ENCODE measurements around the gene GNG14.

DNA sequence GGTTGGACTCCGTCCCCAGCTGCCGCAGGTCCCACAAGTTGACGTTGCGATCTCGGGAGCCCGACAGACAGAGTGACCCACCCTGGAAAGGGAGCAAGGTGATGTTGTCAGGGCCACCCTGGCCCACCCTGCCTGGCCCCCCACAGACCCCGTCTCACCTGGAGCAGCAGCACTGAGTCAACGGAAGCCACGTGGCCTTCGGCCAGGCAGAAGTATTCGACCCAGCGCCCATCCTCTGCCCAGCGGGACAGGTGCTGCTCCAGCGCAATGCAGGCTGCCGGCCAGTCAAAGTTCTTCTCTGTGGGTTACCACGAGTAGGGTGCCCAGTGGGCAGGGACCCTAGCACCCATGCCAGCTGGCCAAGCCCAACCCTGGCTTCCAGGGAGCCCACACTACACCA is 6.8 kb downstream of the GNG14 start:
- TF ChIP-seq CTCF (IDR thresholded peaks at IDR 0.05) (no peak), POLR2A (IDR thresholded peaks at IDR 0.05) (no peak)
